H9 (cell line): ENCODE measurements around the gene STYK1. TPM values are rescaled to one million over a fixed set of nuclear protein-coding genes. Genes with fewer than 3 reads are reported as not detected.

Experiments used
- DNase-seq: peaks from one replicate; pipeline ENCODE4 v3.0.0-alpha.2; 2017
- H2AFZ ChIP-seq: one replicate; pipeline ENCODE4 v1.6.1; 2013; ENCODE audit warnings: mild to moderate bottlenecking, low read length, control low read depth, moderate library complexity
- H2AK5ac ChIP-seq: 2 replicates; pipeline ENCODE4 v1.6.1; 2013; ENCODE audit warnings: low read length, control low read depth, mixed read lengths; ENCODE audit not compliant: insufficient read length
- H2BK120ac ChIP-seq: one replicate; pipeline ENCODE4 v1.6.1; 2013; ENCODE audit warnings: low read depth, mild to moderate bottlenecking, low read length, control low read depth, inconsistent platforms; ENCODE audit not compliant: poor library complexity, severe bottlenecking
- H2BK12ac ChIP-seq: 2 replicates; pipeline ENCODE4 v1.6.1; 2013; ENCODE audit warnings: low read length, control low read depth, mixed read lengths, low read depth; ENCODE audit not compliant: insufficient read length
- H2BK15ac ChIP-seq: 2 replicates; pipeline ENCODE4 v1.6.1; 2013; ENCODE audit warnings: low read depth, low read length, control low read depth
- H2BK20ac ChIP-seq: one replicate; pipeline ENCODE4 v1.6.1; 2013; ENCODE audit warnings: low read depth, mild to moderate bottlenecking, low read length, control low read depth, inconsistent platforms; ENCODE audit not compliant: poor library complexity, severe bottlenecking
- H2BK5ac ChIP-seq: 2 replicates; pipeline ENCODE4 v1.6.1; 2013; ENCODE audit warnings: low read length, control low read depth, mixed read lengths; ENCODE audit not compliant: insufficient read length
- H3K14ac ChIP-seq: 2 replicates; pipeline ENCODE4 v1.6.1; 2013; ENCODE audit warnings: low read length, control low read depth; ENCODE audit not compliant: insufficient read depth
- H3K18ac ChIP-seq: 2 replicates; pipeline ENCODE4 v1.6.1; 2013; ENCODE audit warnings: low read depth, mild to moderate bottlenecking, mixed read lengths, low read length, control low read depth; ENCODE audit not compliant: insufficient read length
- H3K23ac ChIP-seq: 2 replicates; pipeline ENCODE4 v1.6.1; 2013; ENCODE audit warnings: low read length, control low read depth, mixed read lengths, low read depth; ENCODE audit not compliant: insufficient read length
- H3K23me2 ChIP-seq: 2 replicates; pipeline ENCODE4 v1.6.1; 2013; ENCODE audit warnings: low read depth, mild to moderate bottlenecking, mixed read lengths, low read length, control low read depth; ENCODE audit not compliant: insufficient read length, poor library complexity, severe bottlenecking
- H3K27ac ChIP-seq: 2 replicates; pipeline ENCODE4 v1.5.1; 2013; ENCODE audit warnings: low read length, control low read depth, mixed read lengths, low read depth; ENCODE audit not compliant: insufficient read length
- H3K27me3 ChIP-seq: 2 replicates; pipeline ENCODE4 v1.6.1; 2013; ENCODE audit warnings: low read length, control low read depth, inconsistent platforms; ENCODE audit not compliant: insufficient read depth
- H3K4ac ChIP-seq: 2 replicates; pipeline ENCODE4 v1.6.1; 2013; ENCODE audit warnings: low read depth, mild to moderate bottlenecking, control low read depth, inconsistent platforms, low read length, moderate library complexity
- H3K4me1 ChIP-seq: 2 replicates; pipeline ENCODE4 v1.6.1; 2013; ENCODE audit warnings: low read length, control low read depth, inconsistent platforms; ENCODE audit not compliant: insufficient read depth
- H3K4me2 ChIP-seq: 2 replicates; pipeline ENCODE4 v1.6.1; 2013; ENCODE audit warnings: low read length, control low read depth, mixed read lengths; ENCODE audit not compliant: insufficient read length, insufficient read depth
- H3K56ac ChIP-seq: 2 replicates; pipeline ENCODE4 v1.6.1; 2013; ENCODE audit warnings: low read depth, mild to moderate bottlenecking, mixed read lengths, low read length, control low read depth; ENCODE audit not compliant: insufficient read length
- H3K79me1 ChIP-seq: 2 replicates; pipeline ENCODE4 v1.6.1; 2013; ENCODE audit warnings: low read depth, mild to moderate bottlenecking, moderate library complexity, low read length, control low read depth, inconsistent platforms; ENCODE audit not compliant: insufficient read depth, poor library complexity, severe bottlenecking
- H3K79me2 ChIP-seq: 2 replicates; pipeline ENCODE4 v1.6.1; 2013; ENCODE audit warnings: low read length, control low read depth, inconsistent platforms; ENCODE audit not compliant: insufficient read depth
- H3K9ac ChIP-seq: 2 replicates; pipeline ENCODE4 v1.6.1; 2013; ENCODE audit warnings: low read length, control low read depth, mixed read lengths; ENCODE audit not compliant: insufficient read length; ENCODE audit errors: extremely low read depth
- H3K9me3 ChIP-seq: one replicate; pipeline ENCODE4 v1.6.1; 2013; ENCODE audit warnings: low read depth, low read length, inconsistent platforms; ENCODE audit not compliant: control insufficient read depth
- H3T11ph ChIP-seq: one replicate; pipeline ENCODE4 v1.6.1; 2013; ENCODE audit warnings: mild to moderate bottlenecking, low read length, control low read depth, inconsistent platforms
- H4K20me1 ChIP-seq: one replicate; pipeline ENCODE4 v1.6.1; 2013; ENCODE audit not compliant: control insufficient read depth, insufficient read length, insufficient read depth
- H4K5ac ChIP-seq: 2 replicates; pipeline ENCODE4 v1.6.1; 2013; ENCODE audit warnings: low read depth, mild to moderate bottlenecking, mixed read lengths, low read length, control low read depth; ENCODE audit not compliant: insufficient read length
- H4K8ac ChIP-seq: replicated peaks from 2 replicates; pipeline ENCODE4 v1.6.1; 2013; ENCODE audit warnings: low read length, control low read depth, mixed read lengths, low read depth; ENCODE audit not compliant: insufficient read length
- H4K91ac ChIP-seq: 2 replicates; pipeline ENCODE4 v1.6.1; 2013; ENCODE audit warnings: low read depth, mild to moderate bottlenecking, moderate library complexity, mixed read lengths, low read length, control low read depth; ENCODE audit not compliant: insufficient read length
- H3K27ac Mint-ChIP-seq, 3 experiments: 2 replicates in 2 of 3; 3 replicates in 1 of 3; pipeline ENCODE4 v1.8.0; 2020 to 2021; ENCODE audit warnings: mixed read lengths in 3 of 3, mild to moderate bottlenecking in 1 of 3, moderate library complexity in 1 of 3
- H3K27me3 Mint-ChIP-seq: 2 replicates; pipeline ENCODE4 v1.8.0; 2021; ENCODE audit warnings: low read depth, mild to moderate bottlenecking, moderate library complexity, mixed read lengths
- H3K36me3 Mint-ChIP-seq, 3 experiments: 2 replicates in 2 of 3; 3 replicates in 1 of 3; pipeline ENCODE4 v1.8.0; 2020 to 2021; ENCODE audit warnings: low read depth in 3 of 3, mixed read lengths in 3 of 3; ENCODE audit not compliant: insufficient read depth in 1 of 3
- H3K4me1 Mint-ChIP-seq, 2 experiments: 2 replicates each; pipeline ENCODE4 v1.8.0; 2020; ENCODE audit warnings: mixed read lengths in 2 of 2
- H3K4me3 Mint-ChIP-seq, 2 experiments: 2 replicates in 1 of 2; 3 replicates in 1 of 2; pipeline ENCODE4 v1.8.0; 2020 to 2021; ENCODE audit warnings: mild to moderate bottlenecking in 2 of 2, mixed read lengths in 2 of 2, moderate library complexity in 1 of 2
- H3K9me3 Mint-ChIP-seq, 2 experiments: 2 replicates in 1 of 2; 3 replicates in 1 of 2; pipeline ENCODE4 v1.8.0; 2020; ENCODE audit warnings: mild to moderate bottlenecking in 2 of 2, mixed read lengths in 2 of 2, moderate library complexity in 1 of 2
- CTCF ChIP-seq: fragments of 200-600 bp; sonication (generic); conservative IDR thresholded peaks from 3 replicates; pipeline ENCODE4 v1.8.0; 2021; ENCODE audit warnings: antibody characterized with exemption, mild to moderate bottlenecking
- WGBS: extraction: QIAGEN DNeasy Blood & Tissue Kit; methylation state at CpG from one replicate; pipeline ENCODE4 v1.1.7; 2013; ENCODE audit warnings: missing lambda C conversion rate, low lambda C conversion rate, mixed read lengths; ENCODE audit not compliant: insufficient read length; ENCODE audit errors: extremely low coverage; 5-methylcytosine and 5-hydroxymethylcytosine counted together
- total RNA-seq: library from RNA; stranded (reverse); gene quantifications from 2 replicates; pipeline ENCODE4 v1.2.1, GENCODE V29; 2021

The STYK1 gene
- total RNA-seq, 1 experiment from 2014 or later, result 0.37 TPM

- Histone ChIP-seq H3K23ac (no peak overlapping the region), H3K27me3 (no peaks in the 10 kb centered on the region), H3K9me3 (no peaks in the 10 kb centered on the region), H4K91ac (no peak overlapping the region), H3K23me2 (no peaks in the 10 kb centered on the region), H2AK5ac (no peak overlapping the region), H4K20me1 (no peaks in the 10 kb centered on the region), H4K5ac (no peak overlapping the region), H3K4me1 (no peaks in the 10 kb centered on the region), H2AFZ (no peak overlapping the region), H2BK15ac (no peak overlapping the region), H3K9ac (no peak overlapping the region), H2BK5ac (no peak overlapping the region), H3K14ac (no peak overlapping the region), H3K4me2 (no peak overlapping the region), H3K18ac (no peak overlapping the region), H3T11ph (no peak overlapping the region), H2BK120ac (no peak overlapping the region), H4K8ac (no peak overlapping the region), H3K4ac (no peak overlapping the region), H2BK12ac (no peak overlapping the region), H2BK20ac (no peak overlapping the region), H3K27ac (no peak overlapping the region), H3K79me2 (no peaks in the 10 kb centered on the region), H3K56ac (no peak overlapping the region), H3K79me1 (no peaks in the 10 kb centered on the region)
- Mint-ChIP-seq H3K4me3 (peak overlapping the region; percentile 79 to 86; a peak in 2 of 5 replicates), H3K27me3 (peaks cover 10% of the 10 kb centered on the region), H3K9me3 (peaks cover 0 to 6% of the 10 kb centered on the region in 2 experiments; a peak in 2 of 5 replicates), H3K36me3 (no peaks in the 10 kb centered on the region), H3K4me1 (peaks cover 9 to 12% of the 10 kb centered on the region in 2 experiments), H3K27ac (no peak overlapping the region)
- no peak for DNase-seq
- no peak for TF ChIP-seq CTCF
- WGBS, result no CpG with 5 or more reads among the region's 15 CpGs
Observed at GRCh38 chr12:10672231-10672868, 1.5 kb downstream of the STYK1 start.
